Activated CD4-positive, alpha-beta T cell treated with anti-CD3 and anti-CD28 coated beads for 36 hours (primary cell): ENCODE measurements around the gene KCNE1. TPM values are rescaled to one million over a fixed set of nuclear protein-coding genes. Genes with fewer than 3 reads are reported as not detected.

Source experiments
- ATAC-seq: fragments of 200-7000 bp; cut with Tn5 transposase; one replicate; pipeline ENCODE4 v1.10.0; 2021; ENCODE audit warnings: mild to moderate bottlenecking, moderate library complexity
- CTCF ChIA-PET: fragments of 350-600 bp; sonication (Branson Sonifier 250); formaldehyde crosslinking; loops from one replicate; lab custom pipeline; 2021; ENCODE audit warnings: antibody characterized with exemption; lab: Charles Lee
- POLR2A ChIA-PET: fragments of 350-600 bp; sonication (Branson Sonifier 250); formaldehyde crosslinking; loops from one replicate; lab custom pipeline; 2021; ENCODE audit warnings: antibody characterized with exemption, inconsistent platforms; lab: Charles Lee
- DNase-seq: peaks from one replicate; pipeline ENCODE4 v3.0.0-alpha.2; 2020
- H3K27ac Mint-ChIP-seq: one replicate; pipeline ENCODE4 v1.8.0; 2021; ENCODE audit warnings: mixed read lengths
- H3K27me3 Mint-ChIP-seq: one replicate; pipeline ENCODE4 v1.8.0; 2021; ENCODE audit warnings: mixed read lengths
- H3K36me3 Mint-ChIP-seq: one replicate; pipeline ENCODE4 v1.8.0; 2021; ENCODE audit warnings: low read depth, mixed read lengths
- H3K4me1 Mint-ChIP-seq: one replicate; pipeline ENCODE4 v1.8.0; 2021; ENCODE audit warnings: mixed read lengths
- H3K4me3 Mint-ChIP-seq: one replicate; pipeline ENCODE4 v1.8.0; 2021; ENCODE audit warnings: mild to moderate bottlenecking, moderate library complexity, mixed read lengths
- H3K9me3 Mint-ChIP-seq: one replicate; pipeline ENCODE4 v1.8.0; 2021; ENCODE audit warnings: low read depth, mixed read lengths
- intact Hi-C, 2 experiments: fragments of 100-400 bp; cut with DNase I in 1 of 2; cut with micrococcal nuclease in 1 of 2; formaldehyde crosslinking; loops; one replicate each; pipeline versions ENCODE4 v1.14.2 to v1.15.1; 2022 to 2024; cut with DNase I, micrococcal nuclease
- total RNA-seq, 2 experiments: library from RNA; stranded (reverse); gene quantifications; one replicate each; pipeline ENCODE4 v1.2.3, GENCODE V29; 2021

KCNE1 gene
- total RNA-seq, 2 experiments from 2014 or later, result 0.07 TPM; not detected in 1

DNA sequence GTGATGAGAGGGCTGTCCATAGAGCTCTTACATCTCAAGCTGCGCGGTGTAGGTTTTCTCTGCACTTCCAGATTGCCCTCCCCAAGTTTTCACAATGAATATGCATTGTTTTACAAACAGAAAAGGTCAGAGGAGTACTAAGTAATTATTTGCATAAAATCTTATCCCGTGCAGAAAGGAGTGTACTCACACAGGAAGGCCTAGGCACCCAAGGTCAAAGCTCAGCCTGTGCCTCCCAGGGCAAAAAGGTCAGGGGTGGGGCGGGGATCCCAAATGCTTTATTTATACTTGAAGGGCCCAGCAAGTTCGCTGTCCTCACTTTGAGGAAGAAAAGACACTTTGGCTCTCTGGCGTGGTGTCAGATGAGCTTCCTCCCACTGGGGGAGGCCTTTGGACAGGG, 10.3 kb upstream of the KCNE1 start:
- intact Hi-C loops, result no loop called here
- Mint-ChIP-seq H3K4me1 (peaks cover 36% of the 10 kb centered on the region), H3K9me3 (no peaks in the 10 kb centered on the region), H3K36me3 (peaks cover 14% of the 10 kb centered on the region), H3K27me3 (no peaks in the 10 kb centered on the region), H3K4me3 (no peak overlapping the region), H3K27ac (no peak overlapping the region)
- ATAC-seq, result no peak
- no peak for DNase-seq
- POLR2A ChIA-PET, result interaction anchor here (0.6 kb wide), 1 partner anchor 664 kb away, joined by 3 read pairs; no protein-coding TSS in a partner anchor
- CTCF ChIA-PET, result interaction anchor here (1.7 kb wide), 1 partner anchor 108 kb away, joined by 4 read pairs; no protein-coding TSS in a partner anchor

DNA sequence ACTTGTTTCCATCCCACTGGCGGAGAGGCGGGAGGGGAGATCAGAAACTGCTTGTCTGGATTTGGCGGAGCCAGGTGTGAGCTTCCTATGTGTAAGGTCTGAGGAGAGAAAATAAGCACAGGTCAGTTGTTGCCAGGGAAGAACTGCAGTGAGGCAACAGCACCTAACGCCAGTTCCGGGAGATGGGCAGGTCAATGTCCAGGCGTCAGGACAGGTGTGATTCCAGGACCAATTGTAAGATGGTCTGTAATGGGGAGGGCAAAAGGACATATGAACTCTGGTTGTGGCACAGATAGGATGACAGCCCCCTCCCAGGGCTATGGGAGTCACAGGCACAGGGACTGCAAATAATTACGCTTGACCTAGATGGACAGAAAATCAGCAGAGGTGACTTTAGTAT, 9.6 kb upstream of the KCNE1 start:
- intact Hi-C loops, result no loop called here
- H3K36me3 Mint-ChIP-seq, result peaks cover 17% of the 10 kb centered on the region
- ChIA-PET POLR2A (no interaction called here), CTCF (no interaction called here)
- H3K9me3 Mint-ChIP-seq, result no peaks in the 10 kb centered on the region
- peaks cover 35% of the 10 kb centered on the region for H3K4me1 Mint-ChIP-seq
- ATAC-seq, result no peak
- no peak overlapping the region for H3K4me3 Mint-ChIP-seq
- no peak for DNase-seq
- H3K27ac Mint-ChIP-seq, result no peak overlapping the region
- no peaks in the 10 kb centered on the region for H3K27me3 Mint-ChIP-seq

DNA sequence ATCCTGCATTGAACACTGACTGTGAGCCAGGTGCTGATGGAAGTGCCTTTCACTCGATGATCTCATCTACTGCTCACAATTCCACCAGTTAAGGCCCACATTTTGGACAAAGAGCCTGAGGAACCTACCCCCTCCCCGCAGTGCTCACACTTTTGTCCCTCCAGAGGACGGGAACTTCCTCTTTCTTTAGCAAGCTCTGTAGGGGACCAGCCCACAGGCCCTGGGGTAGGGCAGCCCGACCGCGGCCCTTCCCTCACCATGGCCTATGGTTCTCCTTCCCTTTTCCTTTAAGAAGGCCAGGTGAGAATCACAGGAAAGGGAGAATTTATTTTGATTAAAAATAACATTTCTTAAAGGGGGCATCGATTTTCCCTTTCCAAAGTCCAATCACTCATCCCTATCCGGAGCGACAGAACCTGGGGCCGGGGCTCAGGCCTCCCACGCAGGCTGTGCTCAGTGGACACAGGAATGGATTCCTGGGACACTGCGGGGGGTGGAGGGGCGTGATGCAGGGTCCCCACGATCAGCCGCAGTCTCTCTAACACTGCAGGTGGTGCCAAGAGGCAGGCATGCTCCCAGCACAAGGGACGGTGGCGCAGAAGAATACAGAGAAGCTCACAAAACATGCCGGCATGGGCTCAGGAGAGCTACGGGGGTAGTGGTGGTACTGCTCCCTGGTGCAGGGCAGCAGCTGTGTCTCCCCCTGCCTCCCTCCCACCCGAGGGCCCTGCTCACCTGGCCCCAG, 8.9 kb upstream of the KCNE1 start:
- Mint-ChIP-seq H3K36me3 (peaks cover 17% of the 10 kb centered on the region), H3K4me1 (peaks cover 30% of the 10 kb centered on the region), H3K27me3 (no peaks in the 10 kb centered on the region), H3K4me3 (no peak overlapping the region), H3K9me3 (no peaks in the 10 kb centered on the region), H3K27ac (no peak overlapping the region)
- POLR2A ChIA-PET, result no interaction called here
- CTCF ChIA-PET, result interaction anchor here (1.1 kb wide), 1 partner anchor 82 kb away, joined by 3 read pairs; no protein-coding TSS in a partner anchor
- DNase-seq (no peak), ATAC-seq (no peak)
- intact Hi-C loops, result no loop called here

DNA sequence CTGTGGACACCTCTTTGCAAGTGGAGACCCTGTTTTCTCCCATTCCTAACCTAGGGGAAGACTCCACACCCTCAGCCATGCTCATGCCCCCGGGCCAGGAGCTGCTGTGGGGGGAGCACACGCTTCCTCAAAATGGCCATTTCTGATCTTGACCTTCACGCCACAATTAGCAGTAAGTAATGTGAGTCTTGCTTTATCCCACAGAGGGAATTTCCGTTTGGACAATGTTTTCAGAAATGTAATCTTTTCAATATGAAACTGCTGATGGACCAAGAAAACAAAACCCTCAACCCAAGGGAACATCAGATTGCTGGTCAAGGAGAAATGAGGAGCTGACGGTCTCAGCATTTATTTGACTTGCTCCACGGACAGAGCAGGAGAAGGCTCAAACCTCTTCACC, 8.3 kb upstream of the KCNE1 start:
- intact Hi-C loops, result no loop called here
- Mint-ChIP-seq H3K27me3 (no peaks in the 10 kb centered on the region), H3K36me3 (peaks cover 15% of the 10 kb centered on the region), H3K4me3 (no peak overlapping the region), H3K4me1 (peaks cover 26% of the 10 kb centered on the region), H3K27ac (no peak overlapping the region), H3K9me3 (no peaks in the 10 kb centered on the region)
- CTCF ChIA-PET, result interaction anchor here (1.1 to 1.6 kb wide), 2 partner anchors 10 to 83 kb away, joined by 3 to 5 read pairs; no protein-coding TSS in a partner anchor
- POLR2A ChIA-PET, result no interaction called here
- no peak for ATAC-seq
- no peak for DNase-seq

DNA sequence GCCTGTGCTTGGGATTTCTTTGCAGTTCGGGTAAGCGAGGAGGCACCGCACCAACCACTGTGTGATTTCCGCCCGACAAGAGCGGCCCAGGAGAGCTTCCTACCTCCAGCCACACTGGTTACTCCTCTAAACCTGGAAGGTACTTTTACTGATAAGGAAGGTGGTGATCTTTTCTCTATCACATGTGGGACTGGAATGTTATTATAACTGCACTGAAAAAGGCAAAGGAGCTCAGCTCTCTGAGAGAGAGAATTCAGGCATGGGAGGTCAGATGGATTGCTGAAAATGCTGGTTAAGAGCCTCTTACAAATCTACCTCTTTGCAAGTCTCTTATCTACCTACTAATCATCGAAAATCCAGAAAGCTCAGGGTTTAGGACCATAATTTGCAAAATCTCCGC, 7.7 kb upstream of the KCNE1 start:
- ChIA-PET POLR2A (no interaction called here), CTCF (interaction anchor here (0.6 to 1.6 kb wide), 2 partner anchors 9 to 793 kb away, joined by 3 to 5 read pairs; no protein-coding TSS in a partner anchor)
- Mint-ChIP-seq H3K4me3 (no peak overlapping the region), H3K9me3 (no peaks in the 10 kb centered on the region), H3K4me1 (peaks cover 21% of the 10 kb centered on the region), H3K36me3 (peaks cover 14% of the 10 kb centered on the region), H3K27ac (no peak overlapping the region), H3K27me3 (no peaks in the 10 kb centered on the region)
- intact Hi-C loops, result no loop called here
- ATAC-seq, result no peak
- no peak for DNase-seq

DNA sequence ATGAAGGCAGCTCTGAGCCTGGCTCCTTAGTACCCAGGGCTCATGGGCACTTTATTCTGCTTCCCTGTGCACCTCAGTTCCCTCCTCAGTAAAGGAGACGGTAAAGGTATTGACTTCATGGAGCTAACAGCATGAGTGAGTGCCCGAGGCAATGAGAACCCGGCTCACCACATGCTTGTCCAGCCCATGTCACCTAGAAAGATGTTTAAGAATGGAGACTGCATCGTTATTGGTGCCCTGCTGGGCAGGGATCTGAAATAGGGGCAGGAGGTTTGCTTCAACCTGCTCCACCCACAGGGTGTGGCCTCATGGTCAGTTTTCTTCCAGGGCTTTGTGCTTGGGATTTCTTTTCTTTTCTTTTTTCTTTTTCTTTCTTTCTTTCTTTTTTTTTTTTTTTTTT, 7.0 kb upstream of the KCNE1 start:
- peaks cover 21% of the 10 kb centered on the region for H3K4me1 Mint-ChIP-seq
- no peak for DNase-seq
- intact Hi-C loops, result no loop called here
- H3K9me3 Mint-ChIP-seq, result no peaks in the 10 kb centered on the region
- ChIA-PET POLR2A (no interaction called here), CTCF (interaction anchor here (1.6 kb wide), 1 partner anchor 8 kb away, joined by 5 read pairs; no protein-coding TSS in a partner anchor)
- peaks cover 1% of the 10 kb centered on the region for H3K27me3 Mint-ChIP-seq
- H3K36me3 Mint-ChIP-seq, result peaks cover 14% of the 10 kb centered on the region
- no peak overlapping the region for H3K27ac Mint-ChIP-seq
- no peak for ATAC-seq
- no peak overlapping the region for H3K4me3 Mint-ChIP-seq

DNA sequence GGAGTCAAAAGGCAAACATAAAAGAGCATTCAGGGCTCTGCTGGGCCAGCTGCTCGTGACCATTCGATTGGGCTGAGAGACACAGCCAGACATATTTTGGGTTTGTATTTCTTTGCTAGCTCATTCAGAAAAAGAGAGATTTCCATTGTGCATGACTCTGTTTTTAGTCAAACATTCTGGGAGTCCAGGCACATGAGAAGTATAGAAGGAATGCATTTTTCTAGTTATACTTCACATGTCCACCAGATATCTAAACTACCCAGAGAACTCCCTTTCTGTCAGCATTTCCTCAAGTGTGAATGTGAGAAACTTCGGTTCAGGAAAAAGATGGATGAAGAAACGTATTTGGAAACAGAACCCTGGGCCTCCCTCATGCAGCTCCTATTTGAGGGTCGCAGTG, 6.3 kb upstream of the KCNE1 start:
- CTCF ChIA-PET, result interaction anchor here (0.8 to 1.3 kb wide), 3 partner anchors 11 to 64 kb away, joined by 3 to 4 read pairs (median 3); no protein-coding TSS in a partner anchor
- Mint-ChIP-seq H3K4me3 (no peak overlapping the region), H3K4me1 (peaks cover 21% of the 10 kb centered on the region), H3K27me3 (peaks cover 1% of the 10 kb centered on the region), H3K27ac (no peak overlapping the region), H3K9me3 (no peaks in the 10 kb centered on the region), H3K36me3 (peaks cover 14% of the 10 kb centered on the region)
- intact Hi-C loops, result no loop called here
- no peak for ATAC-seq
- POLR2A ChIA-PET, result no interaction called here
- no peak for DNase-seq

DNA sequence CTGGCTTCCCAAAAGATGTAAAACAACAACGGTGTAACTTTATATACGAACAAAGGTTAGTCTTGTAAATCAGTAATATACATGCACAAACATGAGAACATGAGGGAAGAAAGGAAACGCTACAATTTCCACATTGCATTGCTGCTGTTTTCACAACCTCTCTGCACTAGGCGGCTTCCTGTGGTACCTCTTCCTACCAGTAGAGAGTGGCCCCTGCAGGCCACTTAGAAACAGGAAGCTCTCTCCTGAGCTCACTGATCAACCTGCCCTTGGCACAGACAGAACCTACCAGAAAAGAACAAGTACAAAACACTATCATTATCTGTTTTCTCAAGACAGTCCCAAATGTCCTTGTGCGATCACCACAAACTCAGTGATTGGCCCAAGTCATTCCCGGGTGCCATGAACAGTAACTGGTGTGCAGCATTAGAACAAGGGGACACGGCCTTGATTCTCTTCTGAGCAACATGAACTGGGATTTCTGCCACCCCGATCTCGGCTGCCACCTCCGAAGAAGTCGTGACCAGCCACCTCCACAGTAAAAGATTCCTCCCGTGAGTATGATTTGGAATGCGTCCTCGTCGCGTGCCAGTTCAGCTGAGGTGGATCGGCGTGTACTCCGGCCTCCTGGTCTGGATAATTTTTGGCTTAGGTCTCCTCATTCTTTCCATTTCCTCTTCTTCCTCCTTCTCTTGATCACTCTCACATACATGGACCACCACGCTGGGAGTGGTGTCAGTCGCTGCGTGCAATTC, 5.7 kb upstream of the KCNE1 start:
- peak; percentile 40 for DNase-seq
- H3K27me3 Mint-ChIP-seq, result peaks cover 1% of the 10 kb centered on the region
- H3K4me1 Mint-ChIP-seq, result peaks cover 19% of the 10 kb centered on the region
- POLR2A ChIA-PET, result no interaction called here
- peaks cover 14% of the 10 kb centered on the region for H3K36me3 Mint-ChIP-seq
- intact Hi-C loops, result no loop called here
- H3K27ac Mint-ChIP-seq, result no peak overlapping the region
- CTCF ChIA-PET, result interaction anchor here (0.6 to 3.4 kb wide), 8 partner anchors 9 to 96 kb away, joined by 3 to 14 read pairs (median 4); no protein-coding TSS in a partner anchor
- H3K4me3 Mint-ChIP-seq, result no peak overlapping the region
- H3K9me3 Mint-ChIP-seq, result no peaks in the 10 kb centered on the region
- ATAC-seq, result peak; percentile 92

DNA sequence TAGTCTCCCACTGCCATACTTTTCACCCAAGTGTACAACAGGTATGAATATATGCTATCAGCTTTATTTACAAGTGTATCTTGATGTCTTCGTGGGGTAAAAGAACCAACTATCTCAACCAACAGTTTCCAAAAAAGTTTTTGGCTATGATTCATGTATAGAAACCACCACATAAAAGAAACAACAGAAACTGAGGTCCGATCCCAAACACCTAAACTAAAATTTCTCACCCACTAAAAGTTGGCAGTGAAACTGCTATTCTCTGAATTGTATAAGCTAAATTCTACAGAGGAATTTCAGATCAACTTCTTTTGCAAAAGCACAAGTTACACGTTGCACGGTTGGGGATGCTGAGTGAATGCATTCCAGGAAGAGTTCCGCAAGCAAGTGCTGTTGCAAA, 5.0 kb upstream of the KCNE1 start:
- H3K4me1 Mint-ChIP-seq, result peaks cover 16% of the 10 kb centered on the region
- DNase-seq, result no peak
- peak overlapping the region; percentile 10 for H3K27ac Mint-ChIP-seq
- no peak overlapping the region for H3K4me3 Mint-ChIP-seq
- ChIA-PET CTCF (interaction anchor here (1.3 to 3.4 kb wide), 5 partner anchors 9 to 96 kb away, joined by 3 to 14 read pairs (median 4); no protein-coding TSS in a partner anchor), POLR2A (no interaction called here)
- peaks cover 14% of the 10 kb centered on the region for H3K36me3 Mint-ChIP-seq
- intact Hi-C loops, result no loop called here
- H3K9me3 Mint-ChIP-seq, result no peaks in the 10 kb centered on the region
- ATAC-seq, result peak; percentile 28
- H3K27me3 Mint-ChIP-seq, result peaks cover 1% of the 10 kb centered on the region

DNA sequence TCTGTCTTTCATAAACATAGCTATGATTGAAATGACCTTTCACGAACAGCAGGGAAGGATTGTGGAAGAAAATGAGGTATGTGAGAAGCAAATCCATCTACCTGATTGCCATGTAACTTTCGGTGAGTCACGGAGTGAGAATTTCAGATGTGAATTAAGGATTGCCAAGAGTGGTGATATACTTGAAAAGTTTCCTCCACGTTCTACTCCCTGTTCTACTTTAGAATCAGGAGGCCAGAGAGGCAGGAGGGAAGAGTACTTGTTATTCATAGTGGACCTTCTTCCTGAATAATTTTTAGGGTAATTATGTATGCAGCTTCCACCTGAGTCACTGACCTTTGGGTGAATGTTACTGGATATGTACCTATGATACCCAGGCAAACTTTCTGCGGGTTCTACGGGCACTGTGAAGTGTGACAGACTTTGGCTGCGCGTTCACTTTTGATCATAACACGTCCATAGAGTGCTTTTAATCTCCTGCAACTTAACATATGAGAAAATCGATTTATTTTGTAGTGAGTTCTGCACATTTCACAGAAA, 2.6 kb upstream of the KCNE1 start:
- DNase-seq (no peak), ATAC-seq (no peak)
- CTCF ChIA-PET, result interaction anchor here (0.6 to 3.4 kb wide), 8 partner anchors 11 to 1659 kb away, joined by 3 to 14 read pairs (median 3); no protein-coding TSS in a partner anchor
- Mint-ChIP-seq H3K27ac (no peak overlapping the region), H3K36me3 (peaks cover 9% of the 10 kb centered on the region), H3K4me3 (no peak overlapping the region), H3K4me1 (peaks cover 16% of the 10 kb centered on the region), H3K9me3 (no peaks in the 10 kb centered on the region), H3K27me3 (peaks cover 1% of the 10 kb centered on the region)
- POLR2A ChIA-PET, result no interaction called here
- intact Hi-C loops, result no loop called here

DNA sequence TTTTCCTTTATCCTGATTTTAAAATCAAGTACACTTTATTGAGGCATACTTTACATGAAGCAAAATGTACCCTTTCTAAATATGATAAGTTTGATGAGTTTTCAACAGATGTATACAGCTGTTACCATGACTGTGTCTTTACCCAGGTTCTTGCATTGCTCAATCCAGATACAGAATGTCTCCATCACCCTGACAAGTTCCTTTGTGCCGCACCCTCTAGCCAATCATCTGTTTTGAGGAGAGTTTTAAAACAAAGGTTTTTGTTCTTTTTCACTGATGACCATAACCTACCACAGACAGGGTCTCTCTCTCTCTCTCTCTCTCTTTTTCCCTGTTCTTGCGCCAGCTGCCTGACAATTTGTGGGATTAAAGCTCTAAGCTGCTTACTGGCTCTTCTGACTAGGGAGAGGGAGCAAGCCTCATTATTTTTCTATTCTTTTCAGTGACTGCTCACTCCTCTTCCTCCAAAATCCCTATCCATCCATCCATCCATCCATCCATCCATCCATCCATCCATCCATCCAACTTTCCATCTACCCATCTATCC, 1.2 kb upstream of the KCNE1 start:
- no peak for ATAC-seq
- Mint-ChIP-seq H3K27ac (no peak overlapping the region), H3K9me3 (no peaks in the 10 kb centered on the region), H3K27me3 (peaks cover 1% of the 10 kb centered on the region), H3K4me3 (no peak overlapping the region), H3K4me1 (peaks cover 16% of the 10 kb centered on the region), H3K36me3 (peaks cover 9% of the 10 kb centered on the region)
- no peak for DNase-seq
- CTCF ChIA-PET, result interaction anchor here (1.7 kb wide), 1 partner anchor 117 kb away, joined by 3 read pairs; no protein-coding TSS in a partner anchor
- intact Hi-C loops, result no loop called here
- POLR2A ChIA-PET, result no interaction called here
